PFSK-1 (cell line): ENCODE results near the gene SAG.

Source experiments
- POLR2AphosphoS5 ChIP-seq: IDR thresholded peaks from 2 replicates; pipeline ENCODE4 v1.6.1; 2012; ENCODE audit warnings: low read depth, mild to moderate bottlenecking, control low read depth, low read length, moderate library complexity
- REST ChIP-seq, 2 experiments: IDR thresholded peaks; 2 replicates each; pipeline versions ENCODE4 v1.6.1 to v1.8.0; 2011 to 2012; ENCODE audit warnings: low read depth in 2 of 2, low read length in 2 of 2, control low read depth in 1 of 2, inconsistent platforms in 1 of 2, mild to moderate bottlenecking in 1 of 2, moderate library complexity in 1 of 2; ENCODE audit not compliant: insufficient read depth in 1 of 2
- SIN3A ChIP-seq: IDR thresholded peaks from 2 replicates; pipeline ENCODE4 v1.6.1; 2012; ENCODE audit warnings: mild to moderate bottlenecking, low read length, moderate library complexity, borderline replicate concordance; ENCODE audit not compliant: insufficient read depth
- TAF1 ChIP-seq: IDR thresholded peaks from 2 replicates; pipeline ENCODE4 v1.6.1; 2012; ENCODE audit warnings: low read length, control low read depth, borderline replicate concordance; ENCODE audit not compliant: insufficient read depth

- TF ChIP-seq POLR2AphosphoS5 (no peak), TAF1 (no peak), REST (IDR thresholded peaks at IDR 0.05; ENCODE audit: insufficient read depth in 1 of 2, low read depth in 2 of 2, low read length in 2 of 2) (no peak), SIN3A (no peak)
Measured at GRCh38 chr2:233386382-233387041, 78.9 kb downstream of the SAG start.
